Heart left ventricle (tissue), 13 donors: ENCODE data around the gene TPP2.

Experiments
- POLR2A ChIP-seq, 2 donors: fragments of 450-650 bp; IDR thresholded peaks; one replicate each; pipeline ENCODE4 v1.6.1; 2017; ENCODE audit warnings: antibody characterized with exemption in 2 of 2, mild to moderate bottlenecking in 2 of 2, moderate library complexity in 2 of 2
- TF ChIP-seq, protein P1 (sequence below), 12 donors: fragments of 200-600 bp; sonication (generic) in 4 of 12; IDR thresholded peaks; one replicate each; pipeline versions ENCODE4 v1.5.0 to v1.8.0; 2018 to 2022; ENCODE audit warnings: antibody characterized with exemption in 12 of 12, mild to moderate bottlenecking in 5 of 12
- donor health status: ischemic (EF 13 %, LVEDD 7.1; RV severe dilation, severe dysfunction).
- donor health status: DM: no; HTN: yes; CAD: no.
- donor health status: DM: no; HTN: no; CAD: no.
- donor health status: ischemic (EF 25% LVEDD 6.9; RV normal size, moderate dysfunction).
- donor health status: ischemic (EF 25% LVEDD 5.7; RV mildly dilated, moderate dysfunction).
- donor health status: ischemic (EF 35%, LVEDD 5.7; RV mildly dilated, moderate dysfunction).
- donor health status: nonischemic (EF 11% LVEDD 7.7; RV severe dilation, severe dysfunction).
- donor health status: DM: yes; HTN: yes; CAD: no.
- donor health status: PGD.
- donor health status: ischemic (EF 29% LVEDD 5.4; RV normal size, mild dysfunction).
- donor health status: nonischemic (EF 23%, LVEDD 6.1; RV moderate dilation, normal function).

DNA sequence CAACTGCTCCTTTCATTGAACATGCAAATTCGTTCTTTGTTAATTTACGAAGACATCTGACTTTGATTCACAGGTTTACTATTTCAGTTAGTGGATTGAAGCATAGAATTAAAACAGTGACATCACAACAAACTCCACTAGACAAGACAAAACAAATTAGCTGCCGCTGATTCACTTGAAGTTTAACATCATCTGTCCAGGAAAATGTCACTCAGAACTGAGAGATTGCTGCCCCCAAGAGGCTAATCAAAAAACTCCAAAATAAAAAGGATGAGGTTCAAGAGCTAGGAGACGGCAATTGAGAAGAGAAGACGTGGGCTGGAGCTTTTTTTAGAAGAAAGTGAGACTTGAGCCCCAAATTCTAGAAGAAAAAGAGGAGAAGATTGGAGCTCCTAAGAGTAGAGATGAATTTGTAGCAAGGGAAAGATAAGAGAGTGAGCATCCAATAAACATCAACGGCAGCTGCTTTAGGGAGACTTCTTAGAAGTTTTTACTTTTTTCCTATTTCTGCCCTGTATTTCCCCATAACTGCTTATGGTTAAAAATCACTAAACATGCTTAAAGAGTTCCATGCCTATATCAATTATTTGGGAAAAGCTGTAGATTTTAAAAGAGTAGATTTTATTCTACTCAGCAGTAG lies 40.8 kb upstream of the TPP2 start:
- TF ChIP-seq, protein P1, sequence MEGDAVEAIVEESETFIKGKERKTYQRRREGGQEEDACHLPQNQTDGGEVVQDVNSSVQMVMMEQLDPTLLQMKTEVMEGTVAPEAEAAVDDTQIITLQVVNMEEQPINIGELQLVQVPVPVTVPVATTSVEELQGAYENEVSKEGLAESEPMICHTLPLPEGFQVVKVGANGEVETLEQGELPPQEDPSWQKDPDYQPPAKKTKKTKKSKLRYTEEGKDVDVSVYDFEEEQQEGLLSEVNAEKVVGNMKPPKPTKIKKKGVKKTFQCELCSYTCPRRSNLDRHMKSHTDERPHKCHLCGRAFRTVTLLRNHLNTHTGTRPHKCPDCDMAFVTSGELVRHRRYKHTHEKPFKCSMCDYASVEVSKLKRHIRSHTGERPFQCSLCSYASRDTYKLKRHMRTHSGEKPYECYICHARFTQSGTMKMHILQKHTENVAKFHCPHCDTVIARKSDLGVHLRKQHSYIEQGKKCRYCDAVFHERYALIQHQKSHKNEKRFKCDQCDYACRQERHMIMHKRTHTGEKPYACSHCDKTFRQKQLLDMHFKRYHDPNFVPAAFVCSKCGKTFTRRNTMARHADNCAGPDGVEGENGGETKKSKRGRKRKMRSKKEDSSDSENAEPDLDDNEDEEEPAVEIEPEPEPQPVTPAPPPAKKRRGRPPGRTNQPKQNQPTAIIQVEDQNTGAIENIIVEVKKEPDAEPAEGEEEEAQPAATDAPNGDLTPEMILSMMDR (IDR thresholded peaks at IDR 0.05): peak in 11 of 12 donors; percentile 33 to 61 (median 48)
- no peak for TF ChIP-seq POLR2A (IDR thresholded peaks at IDR 0.05)
